NCI-H2107 treated with DMSO at 0.1 percent for 48 hours (cell line): ENCODE results near the gene CEP128.
"Not testable (repeated sequence)": the region's sequence is repeated elsewhere in the genome, so short reads cannot be mapped to it uniquely, and the experiment has no call there.

Source experiments
- DNase-seq: peaks from one replicate; lab custom pipeline; 2025; ENCODE audit not compliant: unreplicated experiment; lab: John Stamatoyannopoulos, UW

Gene CEP128

DNA sequence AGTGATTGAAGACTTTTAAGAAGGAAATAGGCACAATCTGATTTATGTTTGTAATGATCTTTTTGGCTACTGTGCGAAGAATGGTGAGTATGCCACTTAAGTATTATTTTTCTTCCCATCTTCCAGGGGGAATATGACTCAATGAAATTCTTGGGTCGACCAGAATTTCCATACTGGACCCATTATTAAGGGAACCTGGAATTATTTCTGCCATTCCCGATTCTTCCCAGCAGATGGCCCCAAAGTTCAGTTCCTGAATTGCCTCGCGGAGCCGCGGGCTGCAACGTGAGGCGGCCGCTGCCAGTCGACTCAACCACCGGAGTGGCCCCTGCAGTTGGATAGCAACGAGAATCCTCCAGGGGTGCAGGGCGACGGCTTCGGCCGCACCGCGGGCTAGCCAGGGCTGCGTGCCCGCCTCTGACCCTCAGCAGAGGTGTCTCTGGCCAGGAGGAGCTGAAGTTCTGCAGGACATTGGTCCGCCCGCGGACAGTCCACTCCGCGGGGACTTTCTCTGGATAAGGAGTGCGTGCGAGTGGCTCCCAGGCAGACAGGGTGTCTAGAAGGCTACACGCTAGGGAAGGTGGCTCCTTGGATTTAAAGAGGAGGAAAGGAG, 13.3 kb upstream of the CEP128 start:
- DNase-seq = peak; percentile 77

DNA sequence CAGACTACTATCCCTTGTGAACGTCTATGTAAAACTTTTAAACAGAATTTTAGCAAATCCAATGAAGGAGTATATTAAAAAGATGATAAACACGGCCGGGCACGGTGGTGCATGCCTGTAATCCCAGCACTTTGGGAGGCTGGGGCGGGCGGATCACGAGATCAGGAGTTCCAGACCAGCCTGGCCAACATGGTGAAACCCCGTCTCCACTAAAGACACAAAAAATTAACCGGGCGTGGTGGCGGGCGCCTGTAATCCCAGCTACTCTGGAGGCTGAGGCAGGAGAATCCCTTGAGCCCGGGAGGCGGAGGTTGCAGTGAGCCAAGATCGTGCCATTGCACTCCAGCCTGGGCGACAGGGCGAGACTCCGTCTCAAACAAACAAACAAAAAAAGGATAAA, 11.7 kb upstream of the CEP128 start:
- not testable (repeated sequence) for DNase-seq

DNA sequence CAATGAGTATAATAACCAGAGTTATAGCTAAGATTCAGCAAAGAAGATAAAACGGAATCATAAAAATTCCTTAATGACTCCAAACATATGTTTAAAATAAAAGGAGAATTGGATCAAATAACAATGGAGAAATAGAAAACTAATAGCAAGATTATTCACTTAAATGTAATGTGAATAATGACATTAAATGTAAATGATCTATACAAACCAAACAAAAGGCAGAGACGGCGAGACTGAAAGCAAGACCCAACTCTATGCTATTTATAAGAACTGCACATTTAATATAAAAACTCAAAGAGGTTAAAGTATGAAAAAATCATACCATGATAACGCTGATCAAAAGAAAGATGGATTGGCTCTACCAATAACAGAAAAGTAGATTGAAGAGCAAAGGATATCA, 10.0 kb upstream of the CEP128 start:
- DNase-seq = no peak

DNA sequence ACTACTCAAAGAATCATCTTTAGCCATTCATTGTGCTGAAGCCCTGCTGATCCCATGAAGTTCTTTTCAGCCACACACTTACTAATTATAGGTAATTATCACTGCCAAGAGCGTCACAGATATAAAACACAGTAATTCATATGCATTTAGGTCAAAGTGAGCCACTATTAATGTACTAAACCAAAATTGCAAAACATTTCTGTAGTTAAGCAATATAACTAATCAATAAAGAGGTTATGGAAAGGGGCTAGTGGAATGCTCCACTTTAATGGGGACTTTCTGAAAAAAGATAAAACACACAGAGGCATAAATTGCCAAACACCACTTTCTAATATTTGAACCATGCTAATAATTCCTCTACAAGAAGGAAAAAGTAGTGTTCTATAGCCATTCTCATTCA, 6.8 kb upstream of the CEP128 start:
- DNase-seq = no peak

DNA sequence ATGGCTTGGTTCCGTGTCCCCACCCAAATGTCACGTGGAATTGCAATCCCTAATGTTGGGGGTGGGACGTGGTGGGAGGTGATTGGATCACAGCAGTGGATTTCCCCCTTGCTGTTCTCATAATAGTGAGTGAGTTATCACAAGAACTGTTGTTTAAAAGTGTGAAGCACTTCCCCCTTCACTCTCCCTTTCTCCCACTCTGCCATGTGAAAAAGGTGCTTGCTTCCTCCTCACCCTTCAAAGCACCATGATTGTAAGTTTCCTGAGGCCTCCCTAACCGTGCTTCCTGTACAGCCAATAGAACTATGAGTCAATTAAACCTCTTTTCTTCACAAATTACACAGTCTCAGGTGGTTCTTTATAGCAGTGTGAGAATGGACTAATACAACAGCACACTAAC, 5.3 kb upstream of the CEP128 start:
- DNase-seq = no peak

DNA sequence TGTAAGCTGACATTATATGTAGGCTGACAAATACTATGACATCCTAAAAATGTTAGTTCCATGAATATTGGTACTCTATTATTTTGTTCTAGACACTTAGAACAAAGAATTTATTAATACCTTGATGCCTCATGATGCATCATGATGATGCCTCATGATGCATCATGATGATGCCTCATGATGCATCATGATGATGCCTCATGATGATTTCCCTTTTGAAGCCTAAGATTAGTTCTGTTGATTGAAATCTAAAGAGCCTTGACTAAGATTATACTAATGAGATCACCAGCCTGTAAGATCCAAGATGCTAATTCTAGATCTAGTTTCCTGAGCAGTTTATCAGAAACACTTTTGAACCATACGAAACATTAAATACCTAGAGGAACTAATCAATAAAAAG, 4.6 kb upstream of the CEP128 start:
- DNase-seq = no peak

DNA sequence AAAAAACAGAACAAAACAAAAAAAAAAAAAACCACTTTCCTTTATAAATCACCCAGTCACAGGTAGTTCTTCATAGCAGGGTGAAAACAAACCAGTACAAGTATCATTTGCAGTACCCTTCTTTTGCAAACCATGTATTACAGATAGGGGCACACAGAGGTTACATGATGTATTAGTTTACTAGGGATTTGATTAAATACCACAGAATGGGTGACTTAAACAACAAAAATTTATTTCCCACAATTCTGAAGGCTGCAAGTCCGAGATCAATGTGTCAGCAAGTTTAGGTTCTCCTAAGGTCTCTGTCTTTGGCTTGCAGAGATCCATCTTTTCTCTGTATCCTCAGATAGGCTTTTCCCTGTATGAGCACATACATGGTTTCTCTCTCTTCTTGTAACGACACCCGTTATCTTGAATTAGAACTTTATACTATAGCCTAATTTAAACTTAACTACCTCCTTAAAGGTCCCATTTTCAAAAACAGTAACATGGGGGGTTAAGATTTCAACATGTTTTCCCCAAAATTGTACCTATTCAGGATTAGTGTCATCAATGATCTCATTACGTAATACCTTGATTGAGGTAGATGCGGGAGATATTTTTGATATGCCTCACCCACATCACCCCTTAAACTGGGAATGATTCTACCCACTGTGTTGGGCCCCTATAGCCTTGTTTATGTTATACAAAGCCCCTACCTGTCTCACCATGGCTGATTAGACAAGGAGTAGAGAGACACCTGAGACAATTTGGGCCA, 3.5 kb upstream of the CEP128 start:
- DNase-seq = no peak

DNA sequence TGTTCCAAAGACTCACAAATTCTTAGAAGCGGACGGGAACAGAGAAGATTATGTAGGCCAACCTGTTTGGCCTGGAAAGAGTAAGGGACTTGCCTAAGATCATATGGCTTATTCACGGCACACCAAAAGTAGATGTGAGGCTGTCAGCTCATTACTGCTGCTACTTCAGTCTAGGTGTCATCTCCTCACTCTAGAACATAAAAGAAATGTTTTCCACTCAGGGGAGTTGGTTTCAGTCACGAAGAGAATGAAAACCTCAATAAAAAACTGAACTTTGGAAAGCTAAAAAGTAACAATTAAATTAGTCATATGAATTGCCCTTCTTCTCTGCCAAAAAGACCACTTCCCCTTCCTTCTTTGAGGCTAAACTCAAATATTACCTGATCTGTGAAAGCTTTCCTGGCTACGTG, 658 bp upstream of the CEP128 start:
- no peak for DNase-seq

DNA sequence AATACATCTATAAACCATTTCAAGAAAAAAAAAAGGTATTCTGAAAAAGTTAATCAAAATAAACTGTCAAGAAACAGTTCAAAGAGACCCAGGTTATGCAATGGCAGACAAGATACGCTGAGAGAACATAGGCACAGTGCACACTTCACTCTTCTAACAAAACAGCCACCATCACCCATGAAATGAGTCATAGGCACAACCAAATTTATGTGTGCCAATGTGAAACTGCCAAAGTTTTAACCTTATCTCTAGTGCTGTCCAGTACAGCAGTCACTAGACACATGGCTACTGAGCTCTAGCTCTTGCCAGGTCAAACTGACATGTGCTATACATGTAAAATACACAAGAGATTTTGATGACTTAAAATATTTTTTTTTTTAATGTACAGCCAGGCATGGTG, 1.4 kb downstream of the CEP128 start:
- no peak for DNase-seq

DNA sequence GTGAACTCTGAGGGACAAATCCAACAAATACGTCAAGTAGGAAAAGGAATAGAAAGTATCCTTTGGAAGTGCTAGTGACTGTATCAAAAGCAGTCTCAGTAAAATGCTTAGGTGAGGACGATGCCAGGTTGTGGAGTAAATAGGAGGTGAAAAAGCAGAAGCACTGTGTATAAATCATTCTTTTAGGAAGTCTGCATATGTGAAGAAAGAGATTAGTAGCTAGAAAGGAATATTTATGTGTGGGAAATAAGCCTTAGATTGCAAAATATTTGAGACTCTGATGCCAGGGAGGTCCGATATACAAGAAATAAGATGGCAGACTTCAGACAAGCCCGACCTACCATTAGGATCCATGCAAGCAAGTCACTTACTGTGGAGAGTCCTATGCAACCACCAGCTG, 7.9 kb downstream of the CEP128 start:
- DNase-seq = no peak

DNA sequence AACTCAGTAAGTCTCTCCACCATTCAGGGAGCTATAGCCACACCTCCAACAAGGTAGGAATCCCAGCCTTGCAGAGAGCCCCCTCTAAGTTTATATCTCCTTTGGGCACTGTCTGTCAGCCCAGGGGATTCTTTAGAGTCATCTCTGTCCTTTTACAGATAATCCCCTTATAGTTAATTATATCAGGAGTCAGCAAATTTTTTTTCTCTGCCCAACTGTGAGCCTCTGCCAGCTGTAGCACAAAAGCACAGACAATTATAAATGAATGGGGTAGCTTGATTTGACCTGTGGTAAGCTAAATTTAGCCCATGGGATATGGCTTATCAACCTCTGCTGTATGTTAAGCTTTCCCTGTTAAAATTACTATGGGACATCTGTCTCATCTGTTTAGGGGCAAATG, 8.3 kb downstream of the CEP128 start:
- DNase-seq = no peak

DNA sequence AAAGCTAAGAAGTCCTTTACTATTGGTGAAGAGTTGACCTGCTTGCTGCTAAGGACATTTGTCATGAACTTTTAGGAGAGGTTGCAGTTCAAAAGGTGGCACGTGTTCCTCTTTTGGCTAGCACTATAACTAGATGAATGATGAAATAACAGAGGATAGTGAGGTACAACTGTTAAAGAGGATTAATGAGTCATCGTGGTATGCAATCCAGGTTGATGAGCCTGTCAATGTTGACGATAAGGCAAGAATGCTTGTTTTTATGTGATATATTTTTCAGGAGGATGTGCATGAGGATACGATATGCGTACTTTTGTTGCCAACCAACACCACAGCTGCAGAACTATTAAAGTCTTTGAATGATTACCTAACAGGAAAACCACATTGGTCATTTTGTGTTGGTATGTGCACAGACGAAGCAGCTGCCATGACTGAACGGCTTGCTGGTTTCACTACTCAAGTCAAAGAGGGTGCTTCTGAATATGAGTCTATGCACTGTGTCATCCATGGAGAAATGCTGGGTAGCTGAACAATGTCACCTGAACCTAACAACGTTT, 10.6 kb downstream of the CEP128 start:
- peak; percentile 4 for DNase-seq

DNA sequence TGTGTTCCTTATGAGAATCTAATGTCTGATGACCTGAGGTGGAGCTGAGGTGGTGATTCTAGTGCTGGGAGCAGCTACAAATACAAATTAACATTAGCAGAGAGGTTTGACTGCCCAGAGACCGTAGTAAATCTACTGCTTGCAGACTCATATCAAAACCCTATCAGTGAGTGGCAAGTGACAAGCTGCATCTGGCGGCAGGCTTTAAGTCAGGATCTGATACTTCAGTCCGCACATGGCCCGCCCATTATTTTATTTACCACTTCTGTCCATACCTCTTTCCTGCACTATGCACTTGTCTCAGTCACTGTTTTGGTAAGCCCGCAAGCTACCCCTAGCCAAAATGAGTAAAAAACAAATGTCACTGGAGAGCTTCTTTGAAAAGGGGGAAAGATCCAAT, 11.4 kb downstream of the CEP128 start:
- DNase-seq = no peak

DNA sequence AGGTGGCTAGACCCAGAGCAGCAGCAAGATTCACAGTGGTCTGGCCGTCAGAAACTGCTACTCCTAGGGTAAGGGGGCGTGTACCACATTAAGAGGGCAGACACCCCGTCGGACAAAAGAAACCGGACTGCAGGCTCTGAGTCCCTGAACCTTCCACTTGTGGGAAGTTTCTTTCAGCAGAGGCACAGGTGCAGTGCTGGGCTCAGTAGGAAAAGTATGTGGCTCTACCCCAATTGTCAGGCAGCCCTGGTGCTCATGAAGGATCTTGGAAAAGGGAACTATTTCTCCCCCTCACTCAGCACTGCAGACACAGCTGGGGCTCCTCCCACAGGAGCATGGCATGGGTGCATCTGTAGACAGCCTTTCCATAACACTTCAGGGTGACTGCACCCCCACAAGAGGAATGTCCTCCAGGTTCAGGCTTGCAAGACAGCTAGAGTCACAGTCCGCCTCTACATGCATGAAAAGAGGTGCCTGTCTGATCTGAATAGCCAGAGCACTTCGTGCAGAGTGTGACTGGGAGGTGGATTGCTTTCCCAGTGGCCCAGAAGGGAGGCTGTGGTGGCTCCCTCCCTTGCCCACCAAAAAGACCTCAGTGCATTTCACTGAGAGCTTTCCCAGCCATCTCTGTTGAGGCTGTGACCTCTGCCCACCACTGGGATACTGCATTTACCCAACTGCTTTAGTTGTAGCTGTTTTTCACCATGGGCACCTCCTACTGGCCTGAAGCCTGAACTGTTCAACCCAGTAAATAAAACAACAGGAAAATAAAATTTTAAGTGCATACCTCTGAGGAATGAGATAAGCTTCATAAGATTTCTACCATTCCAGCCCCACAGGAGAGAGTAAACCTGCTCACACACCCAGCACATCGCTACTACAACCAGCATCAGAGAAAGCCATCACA, 14.2 kb downstream of the CEP128 start:
- no peak for DNase-seq

DNA sequence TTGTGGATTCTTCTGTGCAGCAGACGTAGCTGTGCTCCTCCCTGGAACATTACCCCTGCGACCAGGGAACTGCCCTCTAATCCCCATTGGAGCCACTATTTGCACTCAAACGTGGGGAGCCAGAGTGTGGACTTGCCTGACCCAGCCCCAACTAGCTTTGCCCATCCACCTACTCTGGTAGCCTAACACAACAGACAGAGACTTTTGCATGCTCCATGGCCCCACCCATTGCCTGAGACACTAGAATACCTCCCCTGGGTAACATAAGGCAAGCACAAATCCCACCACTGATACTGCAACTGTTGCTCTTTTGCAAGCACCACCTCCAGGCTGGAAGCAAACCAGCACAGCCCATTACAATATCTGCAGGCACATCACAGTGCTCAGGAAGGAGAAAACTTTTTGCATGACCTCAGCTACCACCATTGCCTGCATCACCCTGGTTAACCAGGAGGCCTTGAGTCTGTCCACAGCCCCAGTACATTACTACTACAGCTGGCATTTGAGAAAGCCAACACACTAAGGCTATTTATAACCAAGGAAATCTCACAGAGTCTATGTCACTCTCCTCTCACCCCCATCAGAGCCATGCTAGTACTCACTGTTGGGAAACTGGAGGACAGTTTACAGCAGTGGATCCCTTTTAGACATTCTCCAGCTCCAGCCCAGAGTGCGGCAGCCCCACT, 15.0 kb downstream of the CEP128 start:
- no peak for DNase-seq

DNA sequence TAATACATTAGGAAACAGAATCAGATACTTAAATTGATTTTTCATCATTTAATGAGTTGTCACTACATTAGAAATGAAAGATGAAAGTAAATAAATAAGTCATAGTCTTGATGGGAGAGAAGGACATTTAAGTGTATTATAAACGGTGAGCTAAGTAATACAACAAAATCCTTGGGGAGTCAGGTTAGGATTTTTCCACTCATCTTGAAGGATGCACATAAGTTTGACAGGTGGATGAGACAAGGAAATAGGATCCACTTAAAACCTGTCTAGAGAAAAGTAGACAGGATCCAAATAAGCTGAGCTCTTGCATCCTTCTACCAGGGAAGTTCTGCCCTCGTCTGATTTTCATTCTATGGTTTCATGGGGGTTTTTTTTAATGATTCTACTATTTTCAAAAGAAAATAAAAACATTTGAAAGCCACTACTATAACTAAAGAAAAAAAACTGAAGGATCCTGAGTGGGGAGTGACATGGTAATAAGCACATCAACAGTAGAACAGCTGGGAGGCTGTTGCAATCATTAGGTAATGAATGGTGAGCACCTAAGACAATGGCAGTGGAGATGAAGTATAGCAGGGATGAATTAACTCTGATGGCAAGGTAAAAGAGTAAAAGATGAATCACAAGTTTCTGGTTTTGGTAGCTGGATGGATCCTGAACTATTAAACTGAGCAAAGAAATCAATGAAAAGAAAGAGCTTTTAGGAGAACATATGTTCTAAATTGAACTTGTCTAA, 17.0 kb downstream of the CEP128 start:
- DNase-seq = no peak

DNA sequence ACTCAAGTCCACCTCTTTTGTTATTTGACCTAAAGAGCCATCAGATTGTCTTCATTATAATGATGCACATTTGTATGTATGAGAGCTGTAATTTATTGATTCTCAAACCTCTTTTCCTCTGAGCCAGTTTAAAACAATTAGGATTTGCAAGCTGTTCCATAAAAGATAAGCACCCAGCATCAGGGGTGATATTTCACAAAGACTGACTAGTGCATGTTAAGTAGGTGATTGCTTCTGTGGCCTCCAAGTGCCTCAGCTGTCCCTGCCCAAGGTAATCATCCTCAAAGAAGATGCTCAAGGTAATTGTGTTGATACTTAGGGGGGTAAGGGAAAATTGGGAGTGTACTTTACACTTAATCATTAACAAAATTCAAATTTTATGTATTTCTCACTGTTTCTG, 18.2 kb downstream of the CEP128 start:
- peak; percentile 28 for DNase-seq

DNA sequence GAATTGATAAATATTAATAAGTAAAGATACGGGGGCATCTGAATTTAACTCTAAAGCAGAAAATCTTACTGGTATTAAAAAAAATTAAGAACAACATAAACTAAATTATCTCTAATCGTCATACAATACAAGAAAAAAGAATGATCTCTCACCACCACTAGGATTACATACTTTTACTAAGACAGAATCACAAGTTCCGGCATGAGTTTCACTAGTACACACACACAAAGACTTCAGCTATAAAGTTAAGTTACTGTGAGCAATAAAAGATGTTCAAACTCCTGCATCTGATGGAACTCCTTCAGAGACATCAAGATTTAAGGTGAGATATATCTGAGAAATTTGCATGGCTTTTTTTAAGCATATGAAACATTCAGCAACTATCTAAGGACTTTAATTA, 21.9 kb downstream of the CEP128 start:
- no peak for DNase-seq

DNA sequence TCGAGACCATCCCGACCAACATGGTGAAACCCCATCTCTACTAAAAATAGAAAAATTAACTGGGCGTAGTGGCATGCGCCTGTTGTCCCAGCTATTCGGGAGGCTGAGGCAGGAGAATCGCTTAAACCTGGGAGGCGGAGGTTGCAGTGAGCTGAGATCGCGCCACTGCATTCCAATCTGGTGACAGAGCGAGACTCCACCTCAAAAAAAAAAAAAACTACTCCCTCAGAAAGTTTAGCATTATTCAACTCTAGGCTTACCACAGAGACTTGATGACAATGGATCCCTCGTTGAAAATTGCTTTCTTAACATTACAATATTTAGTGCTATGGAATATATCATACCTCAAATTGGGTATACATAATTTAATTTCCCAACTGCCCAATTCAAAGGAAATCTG, 29.5 kb downstream of the CEP128 start:
- DNase-seq = not testable (repeated sequence)

DNA sequence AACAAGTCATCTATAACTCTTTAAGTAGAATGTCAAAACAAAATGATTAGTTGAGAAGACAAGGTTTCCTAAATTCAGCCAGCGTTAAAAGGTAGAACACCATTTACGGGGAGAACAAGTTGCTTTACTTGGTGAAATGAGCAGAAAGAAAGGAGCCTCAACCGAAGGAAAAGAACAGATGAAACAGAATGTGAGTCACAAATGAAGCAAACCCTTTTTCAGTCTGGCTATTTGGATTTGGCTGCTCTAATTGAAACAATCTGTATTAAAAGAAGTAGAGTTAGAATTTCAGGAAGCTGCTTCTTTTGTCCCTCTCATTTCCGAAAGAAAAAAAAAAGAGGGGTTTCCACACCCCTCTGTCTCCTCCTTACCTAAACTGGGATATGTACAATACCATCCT, 34.6 kb downstream of the CEP128 start:
- DNase-seq = no peak
